GM12864 (cell line): Measurements from ENCODE around the gene LUZP2.

ENCODE experiments used
- DNase-seq: peaks from one replicate; pipeline ENCODE4 v3.0.0-alpha.2; 2011; ENCODE audit warnings: low read depth
- H3K4me3 ChIP-seq: 2 replicates; pipeline ENCODE4 v1.5.1; 2011; ENCODE audit warnings: mild to moderate bottlenecking, low read depth, low read length, control low read depth
- CTCF ChIP-seq: IDR thresholded peaks from 2 replicates; pipeline ENCODE4 v1.5.1; 2011; ENCODE audit warnings: low read depth, mild to moderate bottlenecking, moderate library complexity, low read length, control low read depth, inconsistent platforms; ENCODE audit errors: missing control alignments

Gene LUZP2

GRCh38 chr11:24819006-24819405 lies 322.2 kb downstream of the LUZP2 start:
- TF ChIP-seq CTCF: no peak
- DNase-seq: no peak
- no peak overlapping the region for H3K4me3 ChIP-seq

- H3K4me3 ChIP-seq: no peak overlapping the region
- no peak for TF ChIP-seq CTCF
- DNase-seq: no peak
Measured at GRCh38 chr11:24819863-24820434, 323.1 kb downstream of the LUZP2 start.

- TF ChIP-seq CTCF: no peak
- H3K4me3 ChIP-seq: no peak overlapping the region
- no peak for DNase-seq
Measured at GRCh38 chr11:24820541-24820940, 323.7 kb downstream of the LUZP2 start.

- DNase-seq: no peak
- H3K4me3 ChIP-seq: no peak overlapping the region
- TF ChIP-seq CTCF: no peak
Measured at GRCh38 chr11:24828938-24829605, 332.2 kb downstream of the LUZP2 start.

GRCh38 chr11:24833573-24833972 lies 336.7 kb downstream of the LUZP2 start:
- TF ChIP-seq CTCF: no peak
- no peak for DNase-seq
- H3K4me3 ChIP-seq: no peak overlapping the region

GRCh38 chr11:24837112-24837511 lies 340.3 kb downstream of the LUZP2 start:
- no peak for DNase-seq

More at GRCh38 chr11:24837112-24837511, 340.3 kb downstream of the LUZP2 start:
- no peak overlapping the region for H3K4me3 ChIP-seq
- no peak for TF ChIP-seq CTCF
